H1 (cell line): ENCODE measurements around the gene ITPR1.

Experiments
- NRF1 ChIP-seq: IDR thresholded peaks from 2 replicates; pipeline ENCODE4 v1.6.1; 2011; ENCODE audit warnings: mild to moderate bottlenecking, low read depth, low read length, improper control_type of control experiment
- TAF1 ChIP-seq: IDR thresholded peaks from 2 replicates; pipeline ENCODE4 v1.6.1; 2011; ENCODE audit warnings: mild to moderate bottlenecking, low read depth, low read length
- TAF7 ChIP-seq: optimal IDR thresholded peaks from 2 replicates; pipeline ENCODE3; 2011; ENCODE audit warnings: low read depth, mild to moderate bottlenecking, inconsistent platforms, low read length, moderate library complexity, borderline replicate concordance

- TF ChIP-seq NRF1 (no peak), TAF1 (no peak), TAF7 (no peak)
These were observed 84.6 kb downstream of the ITPR1 start for GRCh38 chr3:4577721-4578120.
